ENCODE results near the gene DNASE1L2. TPM values are rescaled to one million over a fixed set of nuclear protein-coding genes. Genes with fewer than 3 reads are reported as not detected.
"Not testable (repeated sequence)": the region's sequence is repeated elsewhere in the genome, so short reads cannot be mapped to it uniquely, and the experiment has no call there.

Gene DNASE1L2
- polyA plus RNA-seq, 3 donors from 2014 or later: not detected

- H3K9me3 Mint-ChIP-seq: peaks cover 0 to 2% (median 0%) of the 10 kb centered on the region in 6 donors
- no peak for DNase-seq
- peaks cover 0 to 2% (median 0%) of the 10 kb centered on the region in 3 donors for H3K27me3 Mint-ChIP-seq (ENCODE audit: low read depth in 3 of 3)
- no peaks in the 10 kb centered on the region for H3K4me1 Mint-ChIP-seq
- H3K4me3 Mint-ChIP-seq: no peak overlapping the region
- H3K36me3 Mint-ChIP-seq: peaks cover 0 to 4% (median 4%) of the 10 kb centered on the region in 3 donors
- H3K27ac Mint-ChIP-seq: no peak overlapping the region
Observed at GRCh38 chr16:2243781-2244180, 7.5 kb downstream of the DNASE1L2 start.

- Mint-ChIP-seq H3K27ac (no peak overlapping the region), H3K9me3 (peaks cover 0 to 2% (median 0%) of the 10 kb centered on the region in 6 donors), H3K4me1 (no peaks in the 10 kb centered on the region), H3K27me3 (ENCODE audit: low read depth in 3 of 3) (peaks cover 0 to 2% (median 0%) of the 10 kb centered on the region in 3 donors), H3K4me3 (no peak overlapping the region), H3K36me3 (peaks cover 0 to 4% (median 4%) of the 10 kb centered on the region in 3 donors)
- DNase-seq: no peak
Observed at GRCh38 chr16:2244301-2244700, 8.1 kb downstream of the DNASE1L2 start.

DNA sequence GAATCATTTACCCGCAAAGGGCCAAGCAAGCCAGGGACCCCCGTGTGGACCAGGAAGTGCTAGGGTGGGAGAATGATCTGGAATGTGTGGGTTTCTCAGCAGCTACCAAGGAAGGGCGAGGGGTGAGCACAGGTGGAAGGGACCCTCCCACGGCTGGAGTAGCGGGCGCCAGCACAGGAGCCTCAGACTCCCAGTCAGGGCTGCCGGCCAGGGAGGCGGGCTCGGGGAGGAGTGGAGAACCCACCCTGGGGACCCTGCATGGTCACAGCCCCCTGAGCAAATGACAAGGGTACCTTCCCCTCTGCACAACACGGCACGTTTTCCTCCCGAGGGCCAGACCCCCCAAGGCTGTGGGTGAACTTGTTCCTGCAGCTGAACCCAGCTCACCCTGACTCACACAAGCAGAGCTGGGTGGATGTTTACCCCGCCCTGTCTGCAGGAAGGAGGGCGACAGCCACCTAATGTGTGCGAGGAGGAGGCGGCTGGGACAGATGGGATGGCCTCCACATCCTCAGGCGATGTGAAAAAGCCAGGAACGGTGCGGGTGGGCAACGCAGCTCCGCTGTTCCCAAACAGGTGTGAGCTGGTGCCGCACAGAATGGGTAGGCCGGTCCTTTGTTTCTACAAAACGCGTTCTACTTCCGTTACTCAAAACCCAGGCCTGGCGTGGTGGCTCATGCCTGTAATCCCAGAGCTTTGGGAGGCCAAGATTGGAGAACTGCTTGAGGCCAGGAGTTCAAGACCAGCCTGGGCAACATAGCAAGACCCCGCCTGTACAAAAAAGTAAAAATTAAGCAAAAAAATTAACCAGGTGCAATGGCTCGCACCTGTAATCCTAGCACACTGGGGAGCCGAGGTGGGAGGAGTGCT lies 8.9 kb downstream of the DNASE1L2 start:
- DNase-seq: no peak
- H3K36me3 Mint-ChIP-seq: peaks cover 0 to 4% (median 4%) of the 10 kb centered on the region in 3 donors
- H3K9me3 Mint-ChIP-seq: no peaks in the 10 kb centered on the region
- no peak overlapping the region for H3K27ac Mint-ChIP-seq
- H3K4me3 Mint-ChIP-seq: no peak overlapping the region
- H3K27me3 Mint-ChIP-seq (ENCODE audit: low read depth in 3 of 3): peaks cover 0 to 2% (median 0%) of the 10 kb centered on the region in 3 donors
- H3K4me1 Mint-ChIP-seq: peaks cover 0 to under 1% of the 10 kb centered on the region in 2 donors

DNA sequence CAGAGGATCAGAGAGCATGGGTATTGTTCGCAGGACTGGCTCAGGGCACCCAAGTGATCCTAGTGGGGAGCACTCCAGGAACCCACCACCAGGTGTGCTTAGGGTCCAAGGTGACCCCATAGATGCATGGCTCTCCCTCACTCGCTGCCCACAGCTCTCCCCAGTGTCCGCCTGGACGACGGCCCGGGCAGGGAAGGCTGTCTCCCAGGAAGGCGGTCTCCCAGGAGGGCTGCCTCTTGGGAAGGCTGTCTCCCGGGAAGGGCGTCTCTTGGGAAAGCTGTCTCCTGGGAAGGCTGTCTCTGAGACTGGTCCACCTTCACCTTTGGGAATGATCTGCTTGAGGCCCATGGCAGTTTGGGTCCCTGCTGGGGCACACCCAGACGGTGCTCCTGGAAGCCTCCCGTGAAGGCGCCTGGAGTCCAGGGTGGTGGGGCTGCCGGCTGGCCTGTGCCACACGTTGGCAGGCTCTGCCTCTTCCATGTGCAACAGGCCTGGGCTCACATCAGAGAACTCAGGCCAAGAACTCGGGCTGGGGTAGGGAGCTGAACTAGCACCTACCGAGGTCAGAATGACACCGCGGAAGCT lies 10.1 kb downstream of the DNASE1L2 start:
- Mint-ChIP-seq H3K27me3 (ENCODE audit: low read depth in 3 of 3) (peaks cover 0 to 5% (median 0%) of the 10 kb centered on the region in 3 donors), H3K9me3 (no peaks in the 10 kb centered on the region), H3K4me3 (no peak overlapping the region), H3K27ac (no peak overlapping the region), H3K4me1 (peaks cover 8 to 9% of the 10 kb centered on the region in 2 donors), H3K36me3 (peaks cover 0 to 4% (median 4%) of the 10 kb centered on the region in 3 donors)
- DNase-seq: no peak

GRCh38 chr16:2250652-2251295 lies 14.5 kb downstream of the DNASE1L2 start:
- no peaks in the 10 kb centered on the region for H3K9me3 Mint-ChIP-seq
- H3K27ac Mint-ChIP-seq: peak overlapping the region; percentile 76 to 90 (median 87)
- H3K4me3 Mint-ChIP-seq: peak overlapping the region; percentile 86 to 90 (median 88)

GRCh38 chr16:2251296-2252111 lies 15.3 kb downstream of the DNASE1L2 start, which contains the start of gene ECI1:
Gene ECI1, minus strand, starts transcription at chr16:2251587. Its CDS starts 21 bp downstream, at chr16:2251566.
- H3K36me3 Mint-ChIP-seq: peaks cover 1 to 16% (median 11%) of the 10 kb centered on the region in 3 donors
- no peaks in the 10 kb centered on the region for H3K9me3 Mint-ChIP-seq
- H3K27ac Mint-ChIP-seq: peak within 1 kb of the TSS; percentile 76 to 90 (median 87)
- peak; percentile 87 to 89 (median 87) for DNase-seq
- H3K4me3 Mint-ChIP-seq: peak within 1 kb of the TSS; percentile 86 to 90 (median 88)
- H3K4me1 Mint-ChIP-seq: peaks cover 8 to 9% of the 10 kb centered on the region in 2 donors
- peaks cover 0 to 8% (median 4%) of the 10 kb centered on the region in 3 donors for H3K27me3 Mint-ChIP-seq (ENCODE audit: low read depth in 3 of 3)

More at GRCh38 chr16:2250652-2251295, 14.5 kb downstream of the DNASE1L2 start:
- H3K4me1 Mint-ChIP-seq: peaks cover 8 to 9% of the 10 kb centered on the region in 2 donors
- peaks cover 0 to 13% (median 10%) of the 10 kb centered on the region in 3 donors for H3K36me3 Mint-ChIP-seq
- DNase-seq: no peak
- H3K27me3 Mint-ChIP-seq (ENCODE audit: low read depth in 3 of 3): peaks cover 0 to 6% (median 4%) of the 10 kb centered on the region in 3 donors

DNA sequence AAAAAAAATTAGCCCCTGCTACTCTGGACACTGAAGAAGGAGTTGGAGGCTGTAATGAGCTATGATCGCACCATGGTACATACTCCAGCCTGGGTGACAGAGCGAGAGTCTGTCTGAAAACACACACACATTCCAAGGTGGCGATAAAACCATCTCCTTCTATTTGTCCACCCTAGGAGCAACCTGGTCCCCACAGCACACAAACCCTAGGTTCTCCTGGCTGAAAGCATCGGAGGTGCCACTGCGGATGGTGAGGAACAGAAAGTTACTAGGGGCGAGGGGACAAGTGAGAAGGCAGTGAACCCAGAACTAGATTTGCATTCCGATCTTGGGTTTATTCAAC lies 16.5 kb downstream of the DNASE1L2 start:
- no peak for DNase-seq
- peaks cover 6 to 26% (median 16%) of the 10 kb centered on the region in 3 donors for H3K36me3 Mint-ChIP-seq
- peaks cover 8 to 9% of the 10 kb centered on the region in 2 donors for H3K4me1 Mint-ChIP-seq
- peak overlapping the region; percentile 35 to 81 (median 54) for H3K27ac Mint-ChIP-seq
- H3K27me3 Mint-ChIP-seq (ENCODE audit: low read depth in 3 of 3): peaks cover 0 to 8% (median 4%) of the 10 kb centered on the region in 3 donors
- H3K9me3 Mint-ChIP-seq: no peaks in the 10 kb centered on the region
- peak overlapping the region in 4 of 5 donors; percentile 33 to 67 (median 50) for H3K4me3 Mint-ChIP-seq

- Mint-ChIP-seq H3K27ac (peak overlapping the region in 4 of 6 donors; percentile 35 to 81 (median 60)), H3K4me3 (peak overlapping the region in 1 of 5 donors; percentile 47), H3K36me3 (peaks cover 6 to 29% (median 17%) of the 10 kb centered on the region in 3 donors), H3K27me3 (ENCODE audit: low read depth in 3 of 3) (peaks cover 0 to 8% (median 4%) of the 10 kb centered on the region in 3 donors), H3K9me3 (no peaks in the 10 kb centered on the region), H3K4me1 (peaks cover 8 to 9% of the 10 kb centered on the region in 2 donors)
- DNase-seq: no peak
Observed at GRCh38 chr16:2253293-2253692, 17.0 kb downstream of the DNASE1L2 start.

GRCh38 chr16:2256531-2257140 lies 20.4 kb downstream of the DNASE1L2 start:
- no peaks in the 10 kb centered on the region for H3K9me3 Mint-ChIP-seq
- peak overlapping the region in 2 of 6 donors; percentile 49 to 71 for H3K27ac Mint-ChIP-seq
- no peak for DNase-seq
- peak overlapping the region in 1 of 5 donors; percentile 46 for H3K4me3 Mint-ChIP-seq
- H3K27me3 Mint-ChIP-seq (ENCODE audit: low read depth in 3 of 3): peaks cover 0 to 5% (median 4%) of the 10 kb centered on the region in 3 donors
- H3K36me3 Mint-ChIP-seq: peaks cover 6 to 37% (median 24%) of the 10 kb centered on the region in 3 donors
- H3K4me1 Mint-ChIP-seq: no peaks in the 10 kb centered on the region

- H3K4me3 Mint-ChIP-seq: no peak overlapping the region
- no peaks in the 10 kb centered on the region for H3K9me3 Mint-ChIP-seq
- H3K4me1 Mint-ChIP-seq: no peaks in the 10 kb centered on the region
- H3K36me3 Mint-ChIP-seq: peaks cover 6 to 47% (median 24%) of the 10 kb centered on the region in 3 donors
- no peak overlapping the region for H3K27ac Mint-ChIP-seq
- peaks cover 0 to 7% (median 5%) of the 10 kb centered on the region in 3 donors for H3K27me3 Mint-ChIP-seq (ENCODE audit: low read depth in 3 of 3)
- DNase-seq: no peak
Observed at GRCh38 chr16:2257726-2258125, 21.5 kb downstream of the DNASE1L2 start.

- H3K27me3 Mint-ChIP-seq (ENCODE audit: low read depth in 3 of 3); H3K9me3 Mint-ChIP-seq; H3K4me3 Mint-ChIP-seq; H3K4me1 Mint-ChIP-seq; DNase-seq: not testable (repeated sequence)
- peaks cover 6 to 42% (median 19%) of the 10 kb centered on the region in 3 donors for H3K36me3 Mint-ChIP-seq
- H3K27ac Mint-ChIP-seq: peak overlapping the region in 2 of 6 donors; percentile 27 to 45
Observed at GRCh38 chr16:2258530-2258929, 22.3 kb downstream of the DNASE1L2 start.

GRCh38 chr16:2260250-2260649 lies 24.0 kb downstream of the DNASE1L2 start:
- Mint-ChIP-seq H3K4me1 (peaks cover 8 to 14% of the 10 kb centered on the region in 2 donors), H3K36me3 (peaks cover 6 to 40% (median 21%) of the 10 kb centered on the region in 3 donors)

More at GRCh38 chr16:2260250-2260649, 24.0 kb downstream of the DNASE1L2 start:
- DNase-seq: no peak
- Mint-ChIP-seq H3K27me3 (ENCODE audit: low read depth in 3 of 3) (peaks cover 0 to 7% (median 3%) of the 10 kb centered on the region in 3 donors), H3K9me3 (no peaks in the 10 kb centered on the region), H3K4me3 (no peak overlapping the region), H3K27ac (no peak overlapping the region)

Data from immature natural killer cell (primary cell).